ENCODE measurements around the gene TMEM143. TPM values are rescaled to one million over a fixed set of nuclear protein-coding genes. Genes with fewer than 3 reads are reported as not detected.

TMEM143 gene
- total and polyA plus RNA-seq, 2 of the 8 experiments (the other 6 are each of a cell fraction or from before 2014, with no cell fraction given): 14.2 to 19.1 TPM

DNA sequence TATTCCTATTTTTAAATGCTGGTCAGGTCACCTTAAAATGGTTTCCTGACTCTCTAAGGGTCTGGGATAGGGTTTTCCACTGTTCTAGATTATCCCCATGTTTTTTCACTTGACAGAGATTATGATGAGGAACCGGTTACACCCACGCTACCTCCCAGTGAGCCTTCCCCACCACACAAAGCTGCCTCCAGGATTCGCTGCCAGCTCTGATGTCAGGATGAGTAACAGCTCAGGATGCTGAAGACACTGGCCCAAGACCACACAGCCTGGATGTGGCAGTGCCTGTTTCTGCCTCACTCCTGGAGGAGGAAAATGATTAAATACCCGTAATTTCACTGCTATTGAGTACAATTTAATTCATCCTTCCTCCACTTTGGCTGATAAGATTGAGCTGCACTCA lies 70.9 kb downstream of the TMEM143 start (continued):
- TF ChIP-seq, protein P1, sequence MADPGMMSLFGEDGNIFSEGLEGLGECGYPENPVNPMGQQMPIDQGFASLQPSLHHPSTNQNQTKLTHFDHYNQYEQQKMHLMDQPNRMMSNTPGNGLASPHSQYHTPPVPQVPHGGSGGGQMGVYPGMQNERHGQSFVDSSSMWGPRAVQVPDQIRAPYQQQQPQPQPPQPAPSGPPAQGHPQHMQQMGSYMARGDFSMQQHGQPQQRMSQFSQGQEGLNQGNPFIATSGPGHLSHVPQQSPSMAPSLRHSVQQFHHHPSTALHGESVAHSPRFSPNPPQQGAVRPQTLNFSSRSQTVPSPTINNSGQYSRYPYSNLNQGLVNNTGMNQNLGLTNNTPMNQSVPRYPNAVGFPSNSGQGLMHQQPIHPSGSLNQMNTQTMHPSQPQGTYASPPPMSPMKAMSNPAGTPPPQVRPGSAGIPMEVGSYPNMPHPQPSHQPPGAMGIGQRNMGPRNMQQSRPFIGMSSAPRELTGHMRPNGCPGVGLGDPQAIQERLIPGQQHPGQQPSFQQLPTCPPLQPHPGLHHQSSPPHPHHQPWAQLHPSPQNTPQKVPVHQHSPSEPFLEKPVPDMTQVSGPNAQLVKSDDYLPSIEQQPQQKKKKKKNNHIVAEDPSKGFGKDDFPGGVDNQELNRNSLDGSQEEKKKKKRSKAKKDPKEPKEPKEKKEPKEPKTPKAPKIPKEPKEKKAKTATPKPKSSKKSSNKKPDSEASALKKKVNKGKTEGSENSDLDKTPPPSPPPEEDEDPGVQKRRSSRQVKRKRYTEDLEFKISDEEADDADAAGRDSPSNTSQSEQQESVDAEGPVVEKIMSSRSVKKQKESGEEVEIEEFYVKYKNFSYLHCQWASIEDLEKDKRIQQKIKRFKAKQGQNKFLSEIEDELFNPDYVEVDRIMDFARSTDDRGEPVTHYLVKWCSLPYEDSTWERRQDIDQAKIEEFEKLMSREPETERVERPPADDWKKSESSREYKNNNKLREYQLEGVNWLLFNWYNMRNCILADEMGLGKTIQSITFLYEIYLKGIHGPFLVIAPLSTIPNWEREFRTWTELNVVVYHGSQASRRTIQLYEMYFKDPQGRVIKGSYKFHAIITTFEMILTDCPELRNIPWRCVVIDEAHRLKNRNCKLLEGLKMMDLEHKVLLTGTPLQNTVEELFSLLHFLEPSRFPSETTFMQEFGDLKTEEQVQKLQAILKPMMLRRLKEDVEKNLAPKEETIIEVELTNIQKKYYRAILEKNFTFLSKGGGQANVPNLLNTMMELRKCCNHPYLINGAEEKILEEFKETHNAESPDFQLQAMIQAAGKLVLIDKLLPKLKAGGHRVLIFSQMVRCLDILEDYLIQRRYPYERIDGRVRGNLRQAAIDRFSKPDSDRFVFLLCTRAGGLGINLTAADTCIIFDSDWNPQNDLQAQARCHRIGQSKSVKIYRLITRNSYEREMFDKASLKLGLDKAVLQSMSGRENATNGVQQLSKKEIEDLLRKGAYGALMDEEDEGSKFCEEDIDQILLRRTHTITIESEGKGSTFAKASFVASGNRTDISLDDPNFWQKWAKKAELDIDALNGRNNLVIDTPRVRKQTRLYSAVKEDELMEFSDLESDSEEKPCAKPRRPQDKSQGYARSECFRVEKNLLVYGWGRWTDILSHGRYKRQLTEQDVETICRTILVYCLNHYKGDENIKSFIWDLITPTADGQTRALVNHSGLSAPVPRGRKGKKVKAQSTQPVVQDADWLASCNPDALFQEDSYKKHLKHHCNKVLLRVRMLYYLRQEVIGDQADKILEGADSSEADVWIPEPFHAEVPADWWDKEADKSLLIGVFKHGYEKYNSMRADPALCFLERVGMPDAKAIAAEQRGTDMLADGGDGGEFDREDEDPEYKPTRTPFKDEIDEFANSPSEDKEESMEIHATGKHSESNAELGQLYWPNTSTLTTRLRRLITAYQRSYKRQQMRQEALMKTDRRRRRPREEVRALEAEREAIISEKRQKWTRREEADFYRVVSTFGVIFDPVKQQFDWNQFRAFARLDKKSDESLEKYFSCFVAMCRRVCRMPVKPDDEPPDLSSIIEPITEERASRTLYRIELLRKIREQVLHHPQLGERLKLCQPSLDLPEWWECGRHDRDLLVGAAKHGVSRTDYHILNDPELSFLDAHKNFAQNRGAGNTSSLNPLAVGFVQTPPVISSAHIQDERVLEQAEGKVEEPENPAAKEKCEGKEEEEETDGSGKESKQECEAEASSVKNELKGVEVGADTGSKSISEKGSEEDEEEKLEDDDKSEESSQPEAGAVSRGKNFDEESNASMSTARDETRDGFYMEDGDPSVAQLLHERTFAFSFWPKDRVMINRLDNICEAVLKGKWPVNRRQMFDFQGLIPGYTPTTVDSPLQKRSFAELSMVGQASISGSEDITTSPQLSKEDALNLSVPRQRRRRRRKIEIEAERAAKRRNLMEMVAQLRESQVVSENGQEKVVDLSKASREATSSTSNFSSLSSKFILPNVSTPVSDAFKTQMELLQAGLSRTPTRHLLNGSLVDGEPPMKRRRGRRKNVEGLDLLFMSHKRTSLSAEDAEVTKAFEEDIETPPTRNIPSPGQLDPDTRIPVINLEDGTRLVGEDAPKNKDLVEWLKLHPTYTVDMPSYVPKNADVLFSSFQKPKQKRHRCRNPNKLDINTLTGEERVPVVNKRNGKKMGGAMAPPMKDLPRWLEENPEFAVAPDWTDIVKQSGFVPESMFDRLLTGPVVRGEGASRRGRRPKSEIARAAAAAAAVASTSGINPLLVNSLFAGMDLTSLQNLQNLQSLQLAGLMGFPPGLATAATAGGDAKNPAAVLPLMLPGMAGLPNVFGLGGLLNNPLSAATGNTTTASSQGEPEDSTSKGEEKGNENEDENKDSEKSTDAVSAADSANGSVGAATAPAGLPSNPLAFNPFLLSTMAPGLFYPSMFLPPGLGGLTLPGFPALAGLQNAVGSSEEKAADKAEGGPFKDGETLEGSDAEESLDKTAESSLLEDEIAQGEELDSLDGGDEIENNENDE (IDR thresholded peaks at IDR 0.05; ENCODE audit: insufficient replicate concordance, low read length): no peak
- no peak for TF ChIP-seq PHF8 (conservative IDR thresholded peaks at IDR 0.05; ENCODE audit: low read depth, low read length)
- TF ChIP-seq, protein P2, sequence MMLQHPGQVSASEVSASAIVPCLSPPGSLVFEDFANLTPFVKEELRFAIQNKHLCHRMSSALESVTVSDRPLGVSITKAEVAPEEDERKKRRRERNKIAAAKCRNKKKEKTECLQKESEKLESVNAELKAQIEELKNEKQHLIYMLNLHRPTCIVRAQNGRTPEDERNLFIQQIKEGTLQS (IDR thresholded peaks at IDR 0.05; ENCODE audit: insufficient read depth, low read depth, low read length): no peak
